NCI-H2196 (cell line): Measurements from ENCODE around the gene RPL3.
A peak's percentile ranks its signal among the peaks of the same experiment; 100 is the strongest.

ENCODE experiments used
- DNase-seq: peaks from one replicate; lab custom pipeline; 2025; ENCODE audit not compliant: unreplicated experiment; lab: John Stamatoyannopoulos, UW

Gene RPL3

GRCh38 chr22:39301108-39301507, 18.3 kb downstream of the RPL3 start:
- no peak for DNase-seq

- no peak for DNase-seq
Measured at GRCh38 chr22:39300186-39300830, 19.1 kb downstream of the RPL3 start.

- no peak for DNase-seq
Measured at GRCh38 chr22:39299829-39300178, 19.6 kb downstream of the RPL3 start.

GRCh38 chr22:39298241-39298987, 21.0 kb downstream of the RPL3 start:
- DNase-seq: no peak

GRCh38 chr22:39297490-39298240, 21.8 kb downstream of the RPL3 start:
- peak; percentile 42 for DNase-seq

DNA sequence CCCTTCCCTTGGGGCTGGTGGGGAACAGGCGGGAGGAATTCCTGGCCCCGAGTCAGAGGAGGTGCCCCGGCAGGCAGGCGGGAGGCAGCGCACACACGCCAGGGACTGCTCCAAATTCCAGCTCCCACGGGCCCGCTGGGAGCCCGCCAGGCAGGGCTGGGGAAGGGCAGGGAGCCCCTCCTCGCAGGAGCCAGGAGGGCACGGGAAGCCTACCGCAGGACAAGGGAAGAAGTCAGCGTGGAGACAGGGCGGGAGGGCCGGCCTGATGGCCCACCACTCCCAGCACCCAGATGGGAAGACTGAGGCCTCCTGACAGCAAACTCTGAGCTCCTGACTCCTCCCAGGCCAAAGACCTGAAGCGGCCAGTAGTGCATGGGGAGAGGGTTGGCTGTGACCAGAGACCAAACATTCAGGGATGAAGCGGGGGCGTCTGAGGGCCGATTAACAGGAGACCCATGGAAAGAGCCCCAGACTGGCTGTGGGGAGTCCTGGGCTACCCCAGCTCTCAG, 22.4 kb downstream of the RPL3 start:
- no peak for DNase-seq

DNA sequence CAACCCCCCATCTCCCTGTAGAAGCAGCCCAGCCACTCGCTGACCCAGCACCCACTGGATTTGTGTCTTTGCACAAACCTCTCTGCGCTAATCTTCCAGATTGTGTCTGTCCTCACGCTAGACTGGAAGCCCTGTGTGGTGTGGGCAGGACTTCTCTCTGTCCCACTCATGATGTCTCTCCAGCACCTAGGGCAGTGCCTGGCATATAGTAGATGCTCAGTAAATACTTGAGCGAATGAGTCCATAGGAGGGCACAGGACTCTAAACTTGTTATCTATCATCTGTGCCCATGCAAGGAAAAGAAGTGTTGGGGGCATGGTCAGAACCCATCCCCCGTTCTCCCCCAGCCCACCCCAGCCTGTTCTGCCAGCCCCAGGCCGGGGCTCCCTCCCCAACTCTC, 22.9 kb downstream of the RPL3 start:
- DNase-seq: no peak

DNA sequence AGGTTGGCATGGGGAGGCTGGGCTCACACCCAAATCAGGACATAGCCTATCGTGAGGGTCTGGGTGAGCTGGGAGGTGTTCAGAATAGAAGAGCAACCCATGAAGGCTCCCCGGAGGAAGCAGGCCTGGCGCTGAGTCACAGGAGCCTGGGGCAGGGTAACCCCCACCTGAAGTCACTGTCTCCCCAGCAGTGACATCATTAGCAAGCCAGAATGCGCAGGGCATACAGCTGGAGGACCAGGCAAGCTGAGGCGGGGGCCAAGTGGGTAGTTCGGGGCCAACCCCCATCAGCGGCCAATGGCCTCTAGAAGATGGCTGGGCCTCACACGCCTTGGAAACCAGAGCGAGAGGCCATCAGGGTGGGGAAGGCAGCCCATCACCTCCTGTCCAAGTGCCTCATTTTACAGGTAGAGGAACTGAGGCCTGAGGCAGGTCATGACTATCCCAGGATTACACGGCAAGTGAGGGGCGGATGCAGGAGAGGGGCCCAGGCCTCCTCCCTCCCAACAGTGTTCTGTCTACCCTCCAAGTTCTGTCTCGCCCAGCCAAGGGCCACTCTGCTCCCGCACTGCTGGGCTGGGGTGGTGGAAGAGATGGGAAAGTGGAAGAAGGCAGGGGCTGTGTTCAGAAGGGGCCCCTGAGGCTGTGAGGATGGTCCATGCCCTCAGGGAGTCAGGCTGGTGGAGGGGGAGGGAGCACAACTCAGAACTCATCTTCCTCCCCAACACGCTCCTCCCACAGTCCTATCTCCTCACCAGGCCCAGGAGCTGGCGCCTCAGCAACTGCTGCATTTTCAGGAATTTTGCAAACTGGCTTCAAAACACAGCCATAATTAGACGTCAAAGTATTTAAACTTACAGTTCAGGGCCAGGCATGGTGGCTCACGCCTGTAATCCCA, 24.6 kb downstream of the RPL3 start:
- DNase-seq: no peak

DNA sequence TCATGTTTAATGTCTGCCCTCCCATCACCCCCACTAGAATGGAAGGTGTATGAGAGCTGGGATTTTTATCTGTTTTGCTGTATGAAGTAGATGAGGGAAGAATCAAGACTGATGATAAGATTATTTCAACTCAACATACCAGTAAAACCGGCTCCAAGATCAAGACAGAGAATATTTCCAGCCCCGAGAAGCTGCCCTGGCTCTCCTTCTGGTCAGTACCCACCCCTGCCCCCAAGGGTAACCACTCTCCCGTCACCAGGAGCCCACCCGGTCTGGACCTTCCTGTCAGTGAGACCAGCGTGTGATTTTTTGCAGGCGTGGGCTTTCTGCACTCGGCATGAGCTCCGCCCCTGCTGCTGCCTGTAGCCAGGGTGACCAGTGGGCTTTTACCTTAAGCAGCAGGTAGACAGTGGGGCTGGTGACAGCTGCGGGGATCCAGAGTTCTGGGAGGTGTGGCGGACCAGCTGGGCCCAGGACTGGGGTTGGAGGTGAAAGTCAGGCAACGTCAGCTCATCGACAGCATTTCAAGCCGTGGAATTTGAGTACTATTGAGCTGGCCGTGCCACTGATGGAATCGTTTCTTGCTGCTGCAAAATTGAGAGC, 25.6 kb downstream of the RPL3 start:
- no peak for DNase-seq

GRCh38 chr22:39292561-39293074, 26.8 kb downstream of the RPL3 start:
- peak; percentile 53 for DNase-seq

- no peak for DNase-seq
Measured at GRCh38 chr22:39292031-39292462, 27.4 kb downstream of the RPL3 start.

- no peak for DNase-seq
Measured at GRCh38 chr22:39291523-39291922, 27.9 kb downstream of the RPL3 start.

DNA sequence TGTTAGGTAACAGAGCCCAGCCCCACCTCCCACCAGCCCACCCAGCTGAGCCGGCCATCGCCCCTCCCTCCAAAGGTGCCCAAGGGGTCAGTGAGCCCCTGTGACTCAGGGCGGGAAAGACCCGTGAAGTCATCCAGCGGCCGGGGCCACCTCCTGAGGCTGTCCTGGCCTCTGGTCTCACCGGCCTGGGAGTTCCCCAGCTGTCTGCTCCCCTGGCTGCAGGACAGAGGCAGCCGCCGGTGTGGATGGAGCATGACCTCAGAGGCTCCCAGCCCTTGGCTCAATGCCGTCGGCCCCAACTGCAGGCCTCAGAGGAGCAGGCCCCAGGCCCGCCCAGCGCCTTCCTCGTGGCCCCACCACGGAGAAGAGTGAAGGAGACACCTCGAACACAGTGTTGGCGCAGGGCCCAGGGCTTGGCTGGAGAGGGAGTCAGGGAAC, 28.7 kb downstream of the RPL3 start:
- no peak for DNase-seq

GRCh38 chr22:39289975-39290720, 29.3 kb downstream of the RPL3 start:
- no peak for DNase-seq

GRCh38 chr22:39289533-39289932, 29.9 kb downstream of the RPL3 start:
- no peak for DNase-seq

- DNase-seq: no peak
Measured at GRCh38 chr22:39288135-39288898, 31.1 kb downstream of the RPL3 start.

GRCh38 chr22:39287076-39287725, 32.2 kb downstream of the RPL3 start:
- DNase-seq: no peak

GRCh38 chr22:39284983-39285382, 34.4 kb downstream of the RPL3 start:
- no peak for DNase-seq
